Left ventricle myocardium superior (tissue), 1 donor: ENCODE results near the gene ELK1. TPM values are rescaled to one million over a fixed set of nuclear protein-coding genes. Genes with fewer than 3 reads are reported as not detected.
"Not testable (repeated sequence)": the region's sequence is repeated elsewhere in the genome, so short reads cannot be mapped to it uniquely, and the experiment has no call there.

Source experiments
- ATAC-seq: fragments of 200-7000 bp; cut with Tn5 transposase; one replicate; pipeline ENCODE4 v1.9.1; 2020; ENCODE audit warnings: mild to moderate bottlenecking, moderate library complexity
- DNase-seq: peaks from one replicate; pipeline ENCODE4 v3.0.0-alpha.2; 2020
- intact Hi-C: fragments of 100-400 bp; cut with micrococcal nuclease; formaldehyde crosslinking; loops from one replicate; pipeline ENCODE4 v1.11.0; 2022
- total RNA-seq: library from RNA; stranded (reverse); fragmentation: NEBNext Ultra II Directional; extraction: Animal tissue kit (Norgen Biotek cat#: 25700); gene quantifications from one replicate; pipeline ENCODE4 v1.2.1, GENCODE V29; 2021
- donor health status: DM: no; HTN: yes; CAD: no; lungs with severe emphysema.

The ELK1 gene
- total RNA-seq, 1 donor from 2014 or later: 24.5 TPM

- ATAC-seq: no peak
- intact Hi-C loops: no loop called here
- DNase-seq: no peak
Observed at GRCh38 chrX:47618923-47619485, 31.4 kb downstream of the ELK1 start.

- DNase-seq (no peak), ATAC-seq (no peak)
- intact Hi-C loops: no loop called here
Observed at GRCh38 chrX:47614618-47615017, 35.7 kb downstream of the ELK1 start.

- no peak for ATAC-seq
- intact Hi-C loops: no loop called here
- no peak for DNase-seq
Observed at GRCh38 chrX:47613082-47613481, 37.3 kb downstream of the ELK1 start.

GRCh38 chrX:47612418-47612817 lies 37.9 kb downstream of the ELK1 start:
- DNase-seq (no peak), ATAC-seq (no peak)
- intact Hi-C loops: no loop called here

GRCh38 chrX:47611926-47612325 lies 38.4 kb downstream of the ELK1 start:
- ATAC-seq: no peak
- intact Hi-C loops: no loop called here
- DNase-seq: no peak

- no peak for ATAC-seq
Observed at GRCh38 chrX:47611489-47611888, 38.9 kb downstream of the ELK1 start.

GRCh38 chrX:47610511-47610910 lies 39.9 kb downstream of the ELK1 start:
- intact Hi-C loops: no loop called here

More at GRCh38 chrX:47611489-47611888, 38.9 kb downstream of the ELK1 start:
- DNase-seq: no peak
- intact Hi-C loops: no loop called here

GRCh38 chrX:47608130-47608810 lies 42.1 kb downstream of the ELK1 start:
- DNase-seq (no peak), ATAC-seq (no peak)
- intact Hi-C loops: no loop called here

More at GRCh38 chrX:47610511-47610910, 39.9 kb downstream of the ELK1 start:
- ATAC-seq (no peak), DNase-seq (no peak)

- intact Hi-C loops: no loop called here
- ATAC-seq (no peak), DNase-seq (no peak)
Observed at GRCh38 chrX:47607091-47607490, 43.3 kb downstream of the ELK1 start.

GRCh38 chrX:47605024-47605423 lies 45.3 kb downstream of the ELK1 start:
- intact Hi-C loops: no loop called here
- ATAC-seq: no peak
- DNase-seq: no peak

GRCh38 chrX:47603125-47603524 lies 47.2 kb downstream of the ELK1 start:
- DNase-seq, intact Hi-C loops, ATAC-seq: not testable (repeated sequence)

- ATAC-seq: no peak
- intact Hi-C loops: no loop called here
- no peak for DNase-seq
Observed at GRCh38 chrX:47597222-47597621, 53.1 kb downstream of the ELK1 start.

GRCh38 chrX:47596256-47596655 lies 54.1 kb downstream of the ELK1 start:
- intact Hi-C loops: no loop called here
- ATAC-seq (no peak), DNase-seq (no peak)

GRCh38 chrX:47595716-47596251 lies 54.6 kb downstream of the ELK1 start:
- intact Hi-C loops: no loop called here
- ATAC-seq (peak; percentile 87), DNase-seq (no peak)

GRCh38 chrX:47593522-47593921 lies 56.8 kb downstream of the ELK1 start:
- intact Hi-C loops: no loop called here
- no peak for DNase-seq
- ATAC-seq: no peak

- ATAC-seq: no peak
- DNase-seq: no peak
- intact Hi-C loops: no loop called here
Observed at GRCh38 chrX:47590984-47591383, 59.4 kb downstream of the ELK1 start.

GRCh38 chrX:47587906-47588735 lies 62.2 kb downstream of the ELK1 start:
- no peak for DNase-seq
- ATAC-seq: no peak
- intact Hi-C loops: no loop called here

- ATAC-seq: no peak
- intact Hi-C loops: no loop called here
- no peak for DNase-seq
Observed at GRCh38 chrX:47587091-47587891, 63.1 kb downstream of the ELK1 start.

GRCh38 chrX:47586043-47586787 lies 64.1 kb downstream of the ELK1 start:
- ATAC-seq (no peak), DNase-seq (no peak)
- intact Hi-C loops: no loop called here
